Tibial artery (tissue), 4 donors: ENCODE data around the gene POLE.

ENCODE experiments used
- DNase-seq, 2 donors: peaks; one replicate each; pipeline ENCODE4 v3.0.0-alpha.2; 2019
- H3K27ac ChIP-seq, 2 donors: fragments of 200-600 bp; sonication (generic) in 1 of 2; 1 replicate in 1 of 2; 2 replicates in 1 of 2; pipeline ENCODE4 v1.5.1; 2018 to 2019; ENCODE audit warnings: mild to moderate bottlenecking in 1 of 2
- H3K27me3 ChIP-seq, 2 donors: fragments of 200-600 bp; sonication (generic) in 1 of 2; one replicate each; pipeline versions ENCODE4 v1.5.1 to v1.6.0; 2016 to 2019
- H3K36me3 ChIP-seq, 3 donors: fragments of 200-600 bp; sonication (generic) in 2 of 3; one replicate each; pipeline ENCODE4 v1.5.1; 2016 to 2019; ENCODE audit warnings: mild to moderate bottlenecking in 2 of 3
- H3K4me1 ChIP-seq, 4 donors: fragments of 200-600 bp; sonication (generic) in 2 of 4; 1 replicate in 3 of 4; 2 replicates in 1 of 4; pipeline ENCODE4 v1.5.1; 2016 to 2019
- H3K4me3 ChIP-seq, 2 donors: fragments of 200-600 bp; sonication (generic) in 1 of 2; 1 replicate in 1 of 2; 2 replicates in 1 of 2; pipeline ENCODE4 v1.5.1; 2018 to 2019; ENCODE audit warnings: mild to moderate bottlenecking in 2 of 2
- H3K9me3 ChIP-seq, 3 donors: fragments of 200-600 bp; sonication (generic) in 1 of 3; one replicate each; pipeline ENCODE4 v1.5.1; 2016 to 2019
- intact Hi-C: fragments of 100-400 bp; cut with DNase I; formaldehyde crosslinking; loops from one replicate; pipeline ENCODE4 v1.15.0; 2023; ENCODE audit warnings: low total_unique reads
- TF ChIP-seq, protein P1 (sequence below), 2 experiments: fragments of 200-600 bp in 1 of 2; fragments of 450-650 bp in 1 of 2; IDR thresholded peaks; one replicate each; pipeline ENCODE4 v1.5.1; 2017 to 2019; ENCODE audit warnings: antibody characterized with exemption in 2 of 2, mild to moderate bottlenecking in 1 of 2, moderate library complexity in 1 of 2

The POLE gene

DNA sequence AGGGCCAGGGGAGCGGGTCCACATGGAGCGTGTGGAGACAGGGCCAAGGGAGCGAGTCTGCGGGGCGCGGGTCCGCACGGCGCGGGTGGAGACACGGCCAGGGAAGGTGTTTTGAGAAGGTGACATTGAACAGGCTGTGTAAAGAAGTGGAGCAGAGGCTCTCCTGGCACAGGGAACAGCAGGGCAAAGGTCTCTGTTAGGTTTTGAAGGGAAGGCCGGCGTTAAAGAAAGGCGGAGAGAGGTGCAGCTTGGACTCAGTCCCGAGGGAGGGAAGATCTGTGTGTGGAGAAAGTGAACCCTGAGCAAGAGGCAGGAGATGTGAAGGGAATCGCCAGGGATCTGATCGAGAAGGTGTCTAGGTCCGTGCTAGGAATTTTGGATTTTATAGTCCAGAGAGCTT lies 2.1 kb upstream of the POLE start:
- intact Hi-C loops, result loop anchor here (10.0 kb wide), 1 partner anchor 136 kb away; the partner anchor contains the start of gene GOLGA3
- H3K4me1 ChIP-seq, result peaks cover 0 to 26% (median 14%) of the 10 kb centered on the region in 4 donors
- no peak for DNase-seq

GRCh38 chr12:132686825-132687210 lies 324 bp downstream of the POLE start:
- Histone ChIP-seq H3K36me3 (peaks cover 0 to 10% (median 0%) of the 10 kb centered on the region in 3 donors), H3K4me3 (peak overlapping the region; percentile 93 to 95), H3K9me3 (no peaks in the 10 kb centered on the region), H3K27ac (peak overlapping the region; percentile 79 to 81), H3K27me3 (no peaks in the 10 kb centered on the region), H3K4me1 (peaks cover 0 to 26% (median 14%) of the 10 kb centered on the region in 4 donors)
- intact Hi-C loops, result loop anchor here (2.0 to 10.0 kb wide), 2 partner anchors 24 to 138 kb away; partner anchors contain the start of genes GOLGA3 and PGAM5
- no peak for DNase-seq
- TF ChIP-seq, protein P1, sequence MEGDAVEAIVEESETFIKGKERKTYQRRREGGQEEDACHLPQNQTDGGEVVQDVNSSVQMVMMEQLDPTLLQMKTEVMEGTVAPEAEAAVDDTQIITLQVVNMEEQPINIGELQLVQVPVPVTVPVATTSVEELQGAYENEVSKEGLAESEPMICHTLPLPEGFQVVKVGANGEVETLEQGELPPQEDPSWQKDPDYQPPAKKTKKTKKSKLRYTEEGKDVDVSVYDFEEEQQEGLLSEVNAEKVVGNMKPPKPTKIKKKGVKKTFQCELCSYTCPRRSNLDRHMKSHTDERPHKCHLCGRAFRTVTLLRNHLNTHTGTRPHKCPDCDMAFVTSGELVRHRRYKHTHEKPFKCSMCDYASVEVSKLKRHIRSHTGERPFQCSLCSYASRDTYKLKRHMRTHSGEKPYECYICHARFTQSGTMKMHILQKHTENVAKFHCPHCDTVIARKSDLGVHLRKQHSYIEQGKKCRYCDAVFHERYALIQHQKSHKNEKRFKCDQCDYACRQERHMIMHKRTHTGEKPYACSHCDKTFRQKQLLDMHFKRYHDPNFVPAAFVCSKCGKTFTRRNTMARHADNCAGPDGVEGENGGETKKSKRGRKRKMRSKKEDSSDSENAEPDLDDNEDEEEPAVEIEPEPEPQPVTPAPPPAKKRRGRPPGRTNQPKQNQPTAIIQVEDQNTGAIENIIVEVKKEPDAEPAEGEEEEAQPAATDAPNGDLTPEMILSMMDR (IDR thresholded peaks at IDR 0.05), result no peak

More for the DNA sequence above, 2.1 kb upstream of the POLE start:
- TF ChIP-seq, protein P1 (IDR thresholded peaks at IDR 0.05), result no peak
- peaks cover 0 to 10% (median 0%) of the 10 kb centered on the region in 3 donors for H3K36me3 ChIP-seq
- no peak overlapping the region for H3K4me3 ChIP-seq
- H3K9me3 ChIP-seq, result no peaks in the 10 kb centered on the region
- no peaks in the 10 kb centered on the region for H3K27me3 ChIP-seq
- H3K27ac ChIP-seq, result no peak overlapping the region

DNA sequence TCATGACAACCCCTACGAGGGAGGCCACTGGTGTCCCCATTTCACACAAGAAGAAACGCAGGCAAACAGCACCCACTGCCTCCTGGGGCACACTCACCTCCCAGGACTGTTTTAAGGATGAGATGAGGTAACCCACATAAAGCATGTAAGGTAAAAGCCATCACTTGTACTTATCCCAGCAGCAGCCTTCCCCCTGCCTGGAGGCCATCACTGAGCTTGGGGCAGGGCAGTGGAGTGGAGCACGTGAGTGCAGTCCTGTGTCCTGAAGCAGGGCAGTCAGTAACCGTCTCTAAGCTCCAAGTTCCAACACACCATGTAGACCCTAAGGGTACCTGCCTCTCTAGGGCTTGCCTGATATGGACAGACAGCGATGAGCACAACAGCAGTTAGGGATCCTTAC lies 1.7 kb downstream of the POLE start:
- H3K9me3 ChIP-seq, result no peaks in the 10 kb centered on the region
- H3K4me1 ChIP-seq, result peaks cover 0 to 26% (median 14%) of the 10 kb centered on the region in 4 donors
- no peak overlapping the region for H3K27ac ChIP-seq
- H3K27me3 ChIP-seq, result no peaks in the 10 kb centered on the region
- H3K4me3 ChIP-seq, result no peak overlapping the region
- intact Hi-C loops, result loop anchor here (10.0 kb wide), 1 partner anchor 139 kb away; the partner anchor contains the start of gene GOLGA3
- H3K36me3 ChIP-seq, result peaks cover 0 to 7% (median 0%) of the 10 kb centered on the region in 3 donors
- TF ChIP-seq, protein P1 (IDR thresholded peaks at IDR 0.05), result no peak
- no peak for DNase-seq

DNA sequence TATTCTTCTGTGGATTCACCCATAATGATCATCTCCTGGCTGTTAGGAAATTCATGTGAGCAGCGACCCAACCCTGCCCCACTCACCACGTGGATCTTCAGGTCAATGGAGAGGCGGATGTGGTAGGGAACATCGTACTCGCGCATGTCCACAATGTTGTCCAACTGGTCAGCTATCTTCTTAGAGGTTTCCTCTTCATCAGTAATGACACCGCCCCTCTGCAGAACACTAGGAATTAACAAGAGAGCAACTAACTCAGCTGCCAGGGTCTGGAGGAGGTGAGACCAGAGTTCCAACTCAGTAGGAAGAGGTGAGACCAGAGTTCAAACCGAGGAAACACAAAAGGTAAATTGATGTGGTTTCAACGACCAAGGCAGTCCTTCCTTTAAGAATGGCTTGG lies 9.7 kb downstream of the POLE start:
- intact Hi-C loops, result no loop called here
- DNase-seq, result no peak
- Histone ChIP-seq H3K4me3 (no peak overlapping the region), H3K4me1 (no peaks in the 10 kb centered on the region), H3K9me3 (no peaks in the 10 kb centered on the region), H3K36me3 (peaks cover 41 to 76% (median 50%) of the 10 kb centered on the region in 3 donors), H3K27me3 (no peaks in the 10 kb centered on the region), H3K27ac (no peak overlapping the region)
- TF ChIP-seq, protein P1 (IDR thresholded peaks at IDR 0.05), result no peak

DNA sequence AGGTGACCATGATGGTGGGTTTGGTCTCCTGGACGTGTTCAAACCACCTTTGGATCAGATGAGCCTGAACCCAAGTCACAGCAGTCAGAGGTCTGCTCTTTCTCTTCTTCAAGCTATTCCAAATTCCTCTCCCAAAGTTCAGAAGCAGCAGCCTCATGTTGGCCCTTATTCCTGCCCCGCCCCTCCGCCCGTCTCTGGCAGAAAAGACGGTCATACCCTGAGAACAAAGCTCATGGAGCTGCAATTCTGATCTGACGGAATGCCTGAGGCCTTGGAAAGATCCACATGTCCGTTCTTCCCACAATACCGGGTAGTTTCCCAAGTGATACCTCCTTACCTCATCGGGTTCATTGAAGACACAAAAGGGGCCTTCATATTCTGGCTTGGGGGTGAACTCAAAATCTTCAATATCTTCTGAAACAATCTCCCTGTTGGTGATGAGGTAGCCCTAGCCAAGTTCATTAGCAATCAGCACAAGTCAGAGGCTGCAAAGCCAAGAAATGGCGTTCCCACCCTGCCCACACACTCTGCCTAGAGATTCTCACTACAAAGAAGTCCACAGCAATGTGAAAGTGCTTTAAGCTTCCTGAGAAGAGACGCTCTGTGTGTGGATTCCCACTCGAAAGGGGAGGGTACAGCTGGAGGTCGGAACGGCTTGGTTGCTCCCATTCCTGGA lies 11.2 kb downstream of the POLE start:
- Histone ChIP-seq H3K4me1 (no peaks in the 10 kb centered on the region), H3K9me3 (no peaks in the 10 kb centered on the region), H3K27me3 (no peaks in the 10 kb centered on the region), H3K27ac (no peak overlapping the region), H3K36me3 (peaks cover 48 to 92% (median 60%) of the 10 kb centered on the region in 3 donors), H3K4me3 (no peak overlapping the region)
- peak in 1 of 2 donors; percentile 3 for DNase-seq
- TF ChIP-seq, protein P1 (IDR thresholded peaks at IDR 0.05), result no peak
- intact Hi-C loops, result no loop called here
